ENCODE results near the gene FBXL15. TPM values are rescaled to one million over a fixed set of nuclear protein-coding genes. Genes with fewer than 3 reads are reported as not detected.
A peak's percentile ranks its signal among the peaks of the same experiment; 100 is the strongest.

Gene FBXL15
- total and polyA plus RNA-seq, 2 of the 13 experiments (the other 11 are each of a cell fraction or from before 2014, with no cell fraction given) = 4.3 to 8.3 TPM

DNA sequence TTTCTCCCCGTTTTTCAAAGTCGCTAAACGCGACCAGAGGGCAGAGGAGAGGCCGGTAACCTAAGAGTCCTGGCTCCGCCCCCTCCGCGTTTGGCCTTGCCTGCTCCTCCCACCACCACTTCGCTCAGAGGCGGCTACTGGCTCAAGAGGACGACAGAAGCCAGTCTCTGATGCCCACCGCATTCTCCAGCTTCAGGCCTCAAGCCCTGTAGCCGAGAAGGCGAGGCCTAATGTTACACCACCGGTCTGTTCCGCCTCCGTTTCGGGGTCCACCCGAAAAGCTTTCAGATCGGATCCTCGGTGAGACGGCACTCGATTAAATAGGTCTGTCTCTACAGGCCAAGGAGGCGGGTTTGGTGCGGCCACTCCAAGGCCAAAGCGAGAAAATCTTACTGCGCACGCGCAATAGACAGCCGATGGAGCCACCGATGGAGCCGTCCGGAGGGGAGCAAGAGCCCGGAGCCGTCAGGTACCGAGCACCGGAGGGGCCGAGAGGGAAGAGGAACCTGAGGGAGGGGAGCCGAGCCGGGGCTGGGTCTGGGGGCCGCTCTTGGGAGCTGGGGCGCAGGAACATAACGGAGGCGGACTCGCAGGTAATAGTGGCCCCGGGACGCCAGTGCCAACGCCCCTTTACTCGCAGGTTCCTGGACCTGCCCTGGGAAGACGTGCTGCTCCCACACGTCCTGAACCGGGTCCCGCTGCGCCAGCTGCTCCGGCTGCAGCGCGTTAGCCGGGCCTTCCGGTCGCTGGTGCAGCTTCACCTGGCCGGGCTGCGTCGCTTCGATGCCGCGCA lies at the start of gene FBXL15 (continued):
- TF ChIP-seq CREM (IDR thresholded peaks at IDR 0.05) (peak; percentile 78), CREM (CRISPR knock-in tag; IDR thresholded peaks at IDR 0.05) (no peak), ZNF180 (CRISPR knock-in tag; IDR thresholded peaks at IDR 0.05; ENCODE audit: borderline replicate concordance, low read depth) (no peak; the same call in 1 of the 2 replicates), ZNF776 (CRISPR knock-in tag; IDR thresholded peaks at IDR 0.05) (0 out of 2 replicates have a peak, but pooled peaks have one; percentile 22), ZMAT3 (CRISPR knock-in tag; conservative IDR thresholded peaks at IDR 0.05) (peak; percentile 80), NR2C2 (CRISPR knock-in tag; IDR thresholded peaks at IDR 0.05; ENCODE audit: borderline replicate concordance) (peak; percentile 81; the same call in 1 of the 2 replicates), IKZF1 (IDR thresholded peaks at IDR 0.05) (no peak), ZNF660 (CRISPR knock-in tag; IDR thresholded peaks at IDR 0.05; ENCODE audit: borderline replicate concordance, low read depth) (no peak), SRSF1 (optimal IDR thresholded peaks at IDR 0.05; ENCODE audit: low read depth, low read length) (peak; percentile 63), ZNF496 (CRISPR knock-in tag; IDR thresholded peaks at IDR 0.05; ENCODE audit: insufficient replicate concordance) (no peak), HOXA5 (CRISPR knock-in tag; IDR thresholded peaks at IDR 0.05) (peak; percentile 77), ZNF235 (CRISPR knock-in tag; IDR thresholded peaks at IDR 0.05; ENCODE audit: borderline replicate concordance) (0 out of 2 replicates have a peak, but pooled peaks have one; percentile 63), ZNF441 (CRISPR knock-in tag; IDR thresholded peaks at IDR 0.05; ENCODE audit: borderline replicate concordance) (no peak), ZSCAN21 (CRISPR knock-in tag; IDR thresholded peaks at IDR 0.05; ENCODE audit: borderline replicate concordance) (peak; percentile 81; the same call in 1 of the 2 replicates), PITX1 (CRISPR knock-in tag; IDR thresholded peaks at IDR 0.05) (no peak), ZNF549 (CRISPR knock-in tag; IDR thresholded peaks at IDR 0.05) (no peak), DNMT3B (CRISPR knock-in tag; conservative IDR thresholded peaks at IDR 0.05) (no peak)
- TF ChIP-seq, protein P1, sequence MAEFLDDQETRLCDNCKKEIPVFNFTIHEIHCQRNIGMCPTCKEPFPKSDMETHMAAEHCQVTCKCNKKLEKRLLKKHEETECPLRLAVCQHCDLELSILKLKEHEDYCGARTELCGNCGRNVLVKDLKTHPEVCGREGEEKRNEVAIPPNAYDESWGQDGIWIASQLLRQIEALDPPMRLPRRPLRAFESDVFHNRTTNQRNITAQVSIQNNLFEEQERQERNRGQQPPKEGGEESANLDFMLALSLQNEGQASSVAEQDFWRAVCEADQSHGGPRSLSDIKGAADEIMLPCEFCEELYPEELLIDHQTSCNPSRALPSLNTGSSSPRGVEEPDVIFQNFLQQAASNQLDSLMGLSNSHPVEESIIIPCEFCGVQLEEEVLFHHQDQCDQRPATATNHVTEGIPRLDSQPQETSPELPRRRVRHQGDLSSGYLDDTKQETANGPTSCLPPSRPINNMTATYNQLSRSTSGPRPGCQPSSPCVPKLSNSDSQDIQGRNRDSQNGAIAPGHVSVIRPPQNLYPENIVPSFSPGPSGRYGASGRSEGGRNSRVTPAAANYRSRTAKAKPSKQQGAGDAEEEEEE (CRISPR knock-in tag; IDR thresholded peaks at IDR 0.05; ENCODE audit: borderline replicate concordance) = peak; percentile 64; the same call in 1 of the 2 replicates
- TF ChIP-seq, protein P2, sequence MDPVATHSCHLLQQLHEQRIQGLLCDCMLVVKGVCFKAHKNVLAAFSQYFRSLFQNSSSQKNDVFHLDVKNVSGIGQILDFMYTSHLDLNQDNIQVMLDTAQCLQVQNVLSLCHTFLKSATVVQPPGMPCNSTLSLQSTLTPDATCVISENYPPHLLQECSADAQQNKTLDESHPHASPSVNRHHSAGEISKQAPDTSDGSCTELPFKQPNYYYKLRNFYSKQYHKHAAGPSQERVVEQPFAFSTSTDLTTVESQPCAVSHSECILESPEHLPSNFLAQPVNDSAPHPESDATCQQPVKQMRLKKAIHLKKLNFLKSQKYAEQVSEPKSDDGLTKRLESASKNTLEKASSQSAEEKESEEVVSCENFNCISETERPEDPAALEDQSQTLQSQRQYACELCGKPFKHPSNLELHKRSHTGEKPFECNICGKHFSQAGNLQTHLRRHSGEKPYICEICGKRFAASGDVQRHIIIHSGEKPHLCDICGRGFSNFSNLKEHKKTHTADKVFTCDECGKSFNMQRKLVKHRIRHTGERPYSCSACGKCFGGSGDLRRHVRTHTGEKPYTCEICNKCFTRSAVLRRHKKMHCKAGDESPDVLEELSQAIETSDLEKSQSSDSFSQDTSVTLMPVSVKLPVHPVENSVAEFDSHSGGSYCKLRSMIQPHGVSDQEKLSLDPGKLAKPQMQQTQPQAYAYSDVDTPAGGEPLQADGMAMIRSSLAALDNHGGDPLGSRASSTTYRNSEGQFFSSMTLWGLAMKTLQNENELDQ (CRISPR knock-in tag; IDR thresholded peaks at IDR 0.05; ENCODE audit: borderline replicate concordance) = no peak
- TF ChIP-seq, protein P3, sequence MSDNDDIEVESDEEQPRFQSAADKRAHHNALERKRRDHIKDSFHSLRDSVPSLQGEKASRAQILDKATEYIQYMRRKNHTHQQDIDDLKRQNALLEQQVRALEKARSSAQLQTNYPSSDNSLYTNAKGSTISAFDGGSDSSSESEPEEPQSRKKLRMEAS (IDR thresholded peaks at IDR 0.05) = peak; percentile 64; the same call in 1 of the 2 replicates
- TF ChIP-seq, protein P4, sequence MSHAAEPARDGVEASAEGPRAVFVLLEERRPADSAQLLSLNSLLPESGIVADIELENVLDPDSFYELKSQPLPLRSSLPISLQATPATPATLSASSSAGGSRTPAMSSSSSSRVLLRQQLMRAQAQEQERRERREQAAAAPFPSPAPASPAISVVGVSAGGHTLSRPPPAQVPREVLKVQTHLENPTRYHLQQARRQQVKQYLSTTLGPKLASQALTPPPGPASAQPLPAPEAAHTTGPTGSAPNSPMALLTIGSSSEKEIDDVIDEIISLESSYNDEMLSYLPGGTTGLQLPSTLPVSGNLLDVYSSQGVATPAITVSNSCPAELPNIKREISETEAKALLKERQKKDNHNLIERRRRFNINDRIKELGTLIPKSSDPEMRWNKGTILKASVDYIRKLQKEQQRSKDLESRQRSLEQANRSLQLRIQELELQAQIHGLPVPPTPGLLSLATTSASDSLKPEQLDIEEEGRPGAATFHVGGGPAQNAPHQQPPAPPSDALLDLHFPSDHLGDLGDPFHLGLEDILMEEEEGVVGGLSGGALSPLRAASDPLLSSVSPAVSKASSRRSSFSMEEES (CRISPR knock-in tag; IDR thresholded peaks at IDR 0.05) = 0 out of 2 replicates have a peak, but pooled peaks have one; percentile 57

Measured in HepG2 (cell line).